ENCODE measurements around the gene S100PBP. TPM values are rescaled to one million over a fixed set of nuclear protein-coding genes. Genes with fewer than 3 reads are reported as not detected.

The S100PBP gene
- total and polyA plus RNA-seq, 10 of the 15 experiments (the other 5 are each of a cell fraction or from before 2014, with no cell fraction given) = 17.0 to 98.3 (median 40.6) TPM

- TF ChIP-seq, protein P1, sequence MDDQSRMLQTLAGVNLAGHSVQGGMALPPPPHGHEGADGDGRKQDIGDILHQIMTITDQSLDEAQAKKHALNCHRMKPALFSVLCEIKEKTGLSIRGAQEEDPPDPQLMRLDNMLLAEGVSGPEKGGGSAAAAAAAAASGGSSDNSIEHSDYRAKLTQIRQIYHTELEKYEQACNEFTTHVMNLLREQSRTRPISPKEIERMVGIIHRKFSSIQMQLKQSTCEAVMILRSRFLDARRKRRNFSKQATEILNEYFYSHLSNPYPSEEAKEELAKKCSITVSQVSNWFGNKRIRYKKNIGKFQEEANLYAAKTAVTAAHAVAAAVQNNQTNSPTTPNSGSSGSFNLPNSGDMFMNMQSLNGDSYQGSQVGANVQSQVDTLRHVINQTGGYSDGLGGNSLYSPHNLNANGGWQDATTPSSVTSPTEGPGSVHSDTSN (IDR thresholded peaks at IDR 0.05; ENCODE audit: insufficient replicate concordance, low read depth, low read length) = peak; percentile 91
- TF ChIP-seq NFYA (IDR thresholded peaks at IDR 0.05; ENCODE audit: borderline replicate concordance, low read depth, low read length) = no peak
- peak; percentile 97 for TF ChIP-seq STAT1 (conservative IDR thresholded peaks at IDR 0.05)
- no peak for TF ChIP-seq SMARCA5 (IDR thresholded peaks at IDR 0.05)
- TF ChIP-seq WRNIP1 (IDR thresholded peaks at IDR 0.05; ENCODE audit: borderline replicate concordance, low read depth, low read length) = no peak
- TF ChIP-seq REST (IDR thresholded peaks at IDR 0.05; ENCODE audit: low read depth, low read length) = no peak
- no peak for TF ChIP-seq SMAD1 (IDR thresholded peaks at IDR 0.05; ENCODE audit: low read depth, partially characterized antibody)
- peak; percentile 85 for TF ChIP-seq HCFC1 (IDR thresholded peaks at IDR 0.05; ENCODE audit: low read length)
- peak; percentile 70; the same call in 1 of the 2 replicates for TF ChIP-seq TAF1 (IDR thresholded peaks at IDR 0.05; ENCODE audit: borderline replicate concordance, low read depth, low read length)
- peak; percentile 93 for TF ChIP-seq RELA (IDR thresholded peaks at IDR 0.05; ENCODE audit: borderline replicate concordance, partially characterized antibody)
- TF ChIP-seq PRDM15 (CRISPR knock-in tag; IDR thresholded peaks at IDR 0.05) = no peak
- no peak; a peak in 1 of 6 replicates for TF ChIP-seq CTCF (IDR thresholded peaks at IDR 0.05 in 2 of 3, conservative IDR thresholded peaks at IDR 0.05 in 1 of 3; ENCODE audit: control insufficient read depth in 2 of 3, extremely low read depth in 1 of 3, insufficient read depth in 1 of 3, low read depth in 3 of 3, low read length in 3 of 3)
- TF ChIP-seq KLF5 (IDR thresholded peaks at IDR 0.05; ENCODE audit: partially characterized antibody) = peak; percentile 89
- TF ChIP-seq JUND (IDR thresholded peaks at IDR 0.05; ENCODE audit: low read depth, low read length) = peak; percentile 56; the same call in 1 of the 2 replicates
- TF ChIP-seq MLLT1 (IDR thresholded peaks at IDR 0.05) = peak; percentile 100
Measured at GRCh38 chr1:32817159-32817814, at the start of gene S100PBP, which contains the start of gene YARS1 (continued).

Data from GM12878 (cell line).